Right hindlimb (tissue), 1 donor: ENCODE measurements around the gene AK5.
"Not testable (repeated sequence)": the region's sequence is repeated elsewhere in the genome, so short reads cannot be mapped to it uniquely, and the experiment has no call there.

ENCODE experiments used
- DNase-seq: peaks from one replicate; pipeline ENCODE4 v3.0.0-alpha.2; 2018

The AK5 gene

GRCh38 chr1:77513839-77514763 is 232.3 kb downstream of the AK5 start:
- peak; percentile 73 for DNase-seq

GRCh38 chr1:77514921-77515776 is 233.3 kb downstream of the AK5 start:
- DNase-seq: peak; percentile 39

- no peak for DNase-seq
Measured at GRCh38 chr1:77516106-77516505, 234.3 kb downstream of the AK5 start.

- DNase-seq: no peak
Measured at GRCh38 chr1:77524038-77524437, 242.2 kb downstream of the AK5 start.

GRCh38 chr1:77531149-77531548 is 249.3 kb downstream of the AK5 start:
- DNase-seq: not testable (repeated sequence)

GRCh38 chr1:77531596-77532280 is 249.9 kb downstream of the AK5 start:
- DNase-seq: not testable (repeated sequence)

GRCh38 chr1:77532641-77533040 is 250.8 kb downstream of the AK5 start:
- DNase-seq: no peak

GRCh38 chr1:77533660-77534305 is 252.0 kb downstream of the AK5 start:
- peak; percentile 76 for DNase-seq

GRCh38 chr1:77534456-77534855 is 252.6 kb downstream of the AK5 start:
- DNase-seq: no peak

- DNase-seq: no peak
Measured at GRCh38 chr1:77536813-77537212, 255.0 kb downstream of the AK5 start.

- peak; percentile 42 for DNase-seq
Measured at GRCh38 chr1:77538956-77539518, 257.2 kb downstream of the AK5 start.

GRCh38 chr1:77539519-77540142 is 257.8 kb downstream of the AK5 start:
- peak; percentile 33 for DNase-seq

- DNase-seq: no peak
Measured at GRCh38 chr1:77540501-77541161, 258.8 kb downstream of the AK5 start.

- no peak for DNase-seq
Measured at GRCh38 chr1:77541162-77541545, 259.3 kb downstream of the AK5 start.

GRCh38 chr1:77542813-77543420 is 261.1 kb downstream of the AK5 start:
- no peak for DNase-seq

GRCh38 chr1:77543822-77544448 is 262.1 kb downstream of the AK5 start:
- DNase-seq: no peak

GRCh38 chr1:77544845-77545244 is 263.0 kb downstream of the AK5 start:
- no peak for DNase-seq

GRCh38 chr1:77545970-77546369 is 264.2 kb downstream of the AK5 start:
- DNase-seq: no peak

- no peak for DNase-seq
Measured at GRCh38 chr1:77546890-77547289, 265.1 kb downstream of the AK5 start.

- DNase-seq: no peak
Measured at GRCh38 chr1:77548285-77548684, 266.5 kb downstream of the AK5 start.
